A673 (cell line): ENCODE measurements around the gene COG6.

Experiments used
- EZH2 ChIP-seq: fragments of 200-600 bp; sonication (generic); IDR thresholded peaks from 2 replicates; pipeline ENCODE4 v1.6.1; 2017; ENCODE audit warnings: borderline replicate concordance, low read depth, mild to moderate bottlenecking, mixed read lengths, antibody characterized with exemption, low read length; ENCODE audit not compliant: poor library complexity, severe bottlenecking
- TF ChIP-seq, protein P1 (sequence below): fragments of 300-800, 200-600 bp; sonication (generic); conservative IDR thresholded peaks from 2 replicates; pipeline ENCODE4 v1.5.1; 2017; ENCODE audit warnings: low read depth, mild to moderate bottlenecking, antibody characterized with exemption, low read length, moderate library complexity, mixed read lengths

DNA sequence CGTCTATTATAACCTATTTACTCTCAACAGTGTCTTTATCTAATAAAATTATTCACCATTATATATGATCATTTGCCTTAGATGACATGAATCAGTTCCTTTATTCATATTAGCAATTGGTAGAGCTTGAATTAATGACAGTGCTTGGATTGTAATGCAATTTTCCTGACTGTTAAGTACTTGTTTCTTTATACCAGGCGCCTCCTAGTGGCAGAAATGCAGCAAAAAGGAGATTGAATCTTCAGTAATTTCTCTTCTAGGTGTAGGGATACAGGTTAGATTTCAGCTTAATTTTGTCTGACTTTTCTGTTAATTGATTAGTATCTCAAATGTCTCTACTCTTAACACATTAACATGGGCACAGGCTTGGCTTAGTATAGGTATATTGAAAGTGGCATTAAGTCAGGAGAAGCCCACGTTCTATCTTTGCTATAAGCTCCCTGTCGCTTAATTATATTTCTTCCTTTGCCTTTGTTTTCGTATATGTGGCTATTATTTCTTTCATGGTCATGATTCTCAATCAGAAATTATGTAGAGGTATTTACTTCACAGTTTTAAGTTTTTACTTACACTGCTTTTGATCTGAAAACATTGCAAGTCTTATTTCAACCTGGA lies 43.3 kb upstream of the COG6 start:
- TF ChIP-seq, protein P1, sequence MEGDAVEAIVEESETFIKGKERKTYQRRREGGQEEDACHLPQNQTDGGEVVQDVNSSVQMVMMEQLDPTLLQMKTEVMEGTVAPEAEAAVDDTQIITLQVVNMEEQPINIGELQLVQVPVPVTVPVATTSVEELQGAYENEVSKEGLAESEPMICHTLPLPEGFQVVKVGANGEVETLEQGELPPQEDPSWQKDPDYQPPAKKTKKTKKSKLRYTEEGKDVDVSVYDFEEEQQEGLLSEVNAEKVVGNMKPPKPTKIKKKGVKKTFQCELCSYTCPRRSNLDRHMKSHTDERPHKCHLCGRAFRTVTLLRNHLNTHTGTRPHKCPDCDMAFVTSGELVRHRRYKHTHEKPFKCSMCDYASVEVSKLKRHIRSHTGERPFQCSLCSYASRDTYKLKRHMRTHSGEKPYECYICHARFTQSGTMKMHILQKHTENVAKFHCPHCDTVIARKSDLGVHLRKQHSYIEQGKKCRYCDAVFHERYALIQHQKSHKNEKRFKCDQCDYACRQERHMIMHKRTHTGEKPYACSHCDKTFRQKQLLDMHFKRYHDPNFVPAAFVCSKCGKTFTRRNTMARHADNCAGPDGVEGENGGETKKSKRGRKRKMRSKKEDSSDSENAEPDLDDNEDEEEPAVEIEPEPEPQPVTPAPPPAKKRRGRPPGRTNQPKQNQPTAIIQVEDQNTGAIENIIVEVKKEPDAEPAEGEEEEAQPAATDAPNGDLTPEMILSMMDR = peak; percentile 94
- TF ChIP-seq EZH2 = no peak
